Mesenchymal stem cell (in vitro differentiated cells and primary cell): ENCODE results near the gene ANKRD55.

ENCODE experiments used
- DNase-seq: peaks from one replicate; pipeline ENCODE4 v3.0.0-alpha.2; 2013
- H2AFZ ChIP-seq: one replicate; pipeline ENCODE4 v1.6.1; 2013; ENCODE audit warnings: low read depth, mild to moderate bottlenecking, control low read depth, inconsistent platforms, low read length, moderate library complexity
- H2AK5ac ChIP-seq: 2 replicates; pipeline ENCODE4 v1.6.1; 2013; ENCODE audit warnings: low read length, moderate library complexity, mild to moderate bottlenecking, inconsistent platforms; ENCODE audit not compliant: severe bottlenecking
- H2BK120ac ChIP-seq: one replicate; pipeline ENCODE4 v1.6.1; 2013; ENCODE audit warnings: low read depth, mild to moderate bottlenecking, inconsistent platforms, low read length, moderate library complexity
- H2BK12ac ChIP-seq, 2 experiments: one replicate each; pipeline ENCODE4 v1.6.1; 2013; ENCODE audit warnings: inconsistent platforms in 2 of 2, low read length in 2 of 2, mild to moderate bottlenecking in 2 of 2, moderate library complexity in 2 of 2, control low read depth in 1 of 2
- H2BK15ac ChIP-seq: one replicate; pipeline ENCODE4 v1.6.1; 2013; ENCODE audit warnings: mild to moderate bottlenecking, low read depth, inconsistent platforms; ENCODE audit not compliant: poor library complexity, severe bottlenecking
- H2BK5ac ChIP-seq: 2 replicates; pipeline ENCODE4 v1.6.1; 2013; ENCODE audit warnings: low read depth, mild to moderate bottlenecking, low read length, control low read depth, inconsistent platforms; ENCODE audit not compliant: poor library complexity, severe bottlenecking
- H3K14ac ChIP-seq, 2 experiments: one replicate each; pipeline ENCODE4 v1.6.1; 2013; ENCODE audit warnings: inconsistent platforms in 2 of 2, low read length in 2 of 2, control low read depth in 1 of 2, mild to moderate bottlenecking in 1 of 2, moderate library complexity in 1 of 2
- H3K18ac ChIP-seq, 2 experiments: one replicate each; pipeline ENCODE4 v1.6.1; 2013; ENCODE audit warnings: inconsistent platforms in 2 of 2, low read length in 2 of 2, control low read depth in 1 of 2, low read depth in 1 of 2, mild to moderate bottlenecking in 1 of 2
- H3K23ac ChIP-seq, 2 experiments: one replicate each; pipeline ENCODE4 v1.6.1; 2013; ENCODE audit warnings: inconsistent platforms in 2 of 2, low read length in 2 of 2, mild to moderate bottlenecking in 2 of 2, moderate library complexity in 2 of 2, control low read depth in 1 of 2
- H3K27ac ChIP-seq: 2 replicates; pipeline ENCODE4 v1.5.1; 2013; ENCODE audit warnings: mild to moderate bottlenecking, moderate library complexity, low read length, control low read depth, inconsistent platforms; ENCODE audit not compliant: poor library complexity, severe bottlenecking
- H3K27me3 ChIP-seq, 2 experiments: 2 replicates each; pipeline versions ENCODE4 v1.6.1 to v1.7.0; 2013; ENCODE audit warnings: low read length in 2 of 2, mild to moderate bottlenecking in 2 of 2, moderate library complexity in 2 of 2, control low read depth in 1 of 2, inconsistent platforms in 1 of 2; ENCODE audit not compliant: control insufficient read depth in 1 of 2, insufficient read depth in 1 of 2
- H3K36me3 ChIP-seq, 2 experiments: 2 replicates each; pipeline versions ENCODE4 v1.6.1 to v1.7.0; 2013; ENCODE audit warnings: low read length in 2 of 2, control low read depth in 1 of 2, inconsistent platforms in 1 of 2, low read depth in 1 of 2, mild to moderate bottlenecking in 1 of 2; ENCODE audit not compliant: insufficient read depth in 2 of 2, control insufficient read depth in 1 of 2
- H3K4ac ChIP-seq, 2 experiments: one replicate each; pipeline ENCODE4 v1.6.1; 2013; ENCODE audit warnings: inconsistent platforms in 2 of 2, low read length in 2 of 2, mild to moderate bottlenecking in 2 of 2, moderate library complexity in 2 of 2, control low read depth in 1 of 2, low read depth in 1 of 2
- H3K4me1 ChIP-seq: 2 replicates; pipeline ENCODE4 v1.6.1; 2013; ENCODE audit warnings: low read depth, low read length, control low read depth; ENCODE audit not compliant: control insufficient read depth, insufficient read depth
- H3K4me2 ChIP-seq: 2 replicates; pipeline ENCODE4 v1.6.1; 2013; ENCODE audit warnings: low read length, mild to moderate bottlenecking, inconsistent platforms; ENCODE audit not compliant: poor library complexity, severe bottlenecking
- H3K4me3 ChIP-seq, 2 experiments: 2 replicates each; pipeline versions ENCODE4 v1.5.1 to v1.7.0; 2013; ENCODE audit warnings: low read length in 2 of 2, mild to moderate bottlenecking in 2 of 2, control low read depth in 1 of 2, low read depth in 1 of 2; ENCODE audit not compliant: insufficient read depth in 1 of 2
- H3K79me1 ChIP-seq: replicated peaks from 2 replicates; pipeline ENCODE4 v1.6.1; 2013; ENCODE audit warnings: mild to moderate bottlenecking, control low read depth, low read length, inconsistent platforms; ENCODE audit not compliant: poor library complexity, severe bottlenecking
- H3K9ac ChIP-seq: 2 replicates; pipeline ENCODE4 v1.7.0; 2013; ENCODE audit warnings: mild to moderate bottlenecking, low read length, moderate library complexity
- H3K9me3 ChIP-seq: 2 replicates; pipeline ENCODE4 v1.7.0; 2013; ENCODE audit warnings: mild to moderate bottlenecking, low read length; ENCODE audit not compliant: control insufficient read depth
- H4K8ac ChIP-seq: one replicate; pipeline ENCODE4 v1.6.1; 2013; ENCODE audit warnings: inconsistent platforms, mild to moderate bottlenecking, low read length, moderate library complexity
- H4K91ac ChIP-seq: one replicate; pipeline ENCODE4 v1.6.1; 2013; ENCODE audit warnings: mild to moderate bottlenecking, low read length, inconsistent platforms
- WGBS: methylation state at CpG from one replicate; pipeline ENCODE4 v1.1.7; 2013; ENCODE audit warnings: mixed read lengths; 5-methylcytosine and 5-hydroxymethylcytosine counted together

ANKRD55 gene

GRCh38 chr5:56279291-56279690 is 46.2 kb upstream of the ANKRD55 start:
- Histone ChIP-seq H3K9ac (no peak overlapping the region), H2AK5ac (peak overlapping the region; percentile 99), H3K27me3 (no peaks in the 10 kb centered on the region), H2BK5ac (peak overlapping the region; percentile 91), H3K14ac (peak overlapping the region in 1 of 2 experiments; percentile 66), H3K4me2 (no peak overlapping the region), H3K9me3 (no peaks in the 10 kb centered on the region), H2AFZ (no peak overlapping the region), H4K8ac (peak overlapping the region; percentile 41), H3K18ac (peak overlapping the region; percentile 90 to 97), H3K4me1 (peaks cover 19% of the 10 kb centered on the region), H3K27ac (peak overlapping the region; percentile 98), H2BK15ac (no peak overlapping the region), H4K91ac (peak overlapping the region; percentile 98), H3K23ac (peak overlapping the region in 1 of 2 experiments; percentile 75), H3K79me1 (no peaks in the 10 kb centered on the region), H3K36me3 (no peaks in the 10 kb centered on the region), H3K4me3 (no peak overlapping the region), H3K4ac (peak overlapping the region; percentile 96 to 98), H2BK12ac (peak overlapping the region; percentile 96 to 100), H2BK120ac (peak overlapping the region; percentile 93)
- peak; percentile 37 for DNase-seq
- 44% methylated on average over 6 of the region's 6 CpGs for WGBS

- H3K27ac ChIP-seq, result peak overlapping the region; percentile 98
- H3K36me3 ChIP-seq, result no peaks in the 10 kb centered on the region
- H3K9ac ChIP-seq, result no peak overlapping the region
- no peak overlapping the region for H2AFZ ChIP-seq
- peak; percentile 92 for DNase-seq
- no peak overlapping the region for H4K8ac ChIP-seq
- H2BK12ac ChIP-seq, result peak overlapping the region; percentile 69 to 96
- no peak overlapping the region for H3K4me2 ChIP-seq
- H3K27me3 ChIP-seq, result no peaks in the 10 kb centered on the region
- peak overlapping the region; percentile 84 for H4K91ac ChIP-seq
- no peaks in the 10 kb centered on the region for H3K79me1 ChIP-seq
- peaks cover 21% of the 10 kb centered on the region for H3K4me1 ChIP-seq
- under 1% methylated on average over 7 of the region's 7 CpGs for WGBS
- peak overlapping the region; percentile 60 to 83 for H3K4ac ChIP-seq
- H3K4me3 ChIP-seq, result no peak overlapping the region
- H3K23ac ChIP-seq, result no peak overlapping the region
- H3K14ac ChIP-seq, result no peak overlapping the region
- no peaks in the 10 kb centered on the region for H3K9me3 ChIP-seq
- no peak overlapping the region for H2BK15ac ChIP-seq
- peak overlapping the region; percentile 93 for H2BK120ac ChIP-seq
- peak overlapping the region; percentile 98 for H2BK5ac ChIP-seq
- H3K18ac ChIP-seq, result peak overlapping the region; percentile 87 to 97
- no peak overlapping the region for H2AK5ac ChIP-seq
Observed at GRCh38 chr5:56278335-56278753, 45.2 kb upstream of the ANKRD55 start.

- 100% methylated on average over 2 of the region's 2 CpGs for WGBS
- H3K9ac ChIP-seq, result no peak overlapping the region
Observed at GRCh38 chr5:56277573-56277972, 44.4 kb upstream of the ANKRD55 start.

GRCh38 chr5:56273376-56273955 is 40.3 kb upstream of the ANKRD55 start:
- no peak overlapping the region for H3K14ac ChIP-seq
- H2BK120ac ChIP-seq, result peak overlapping the region; percentile 81
- no peak for DNase-seq
- no peaks in the 10 kb centered on the region for H3K27me3 ChIP-seq
- H3K27ac ChIP-seq, result no peak overlapping the region
- H3K79me1 ChIP-seq, result no peaks in the 10 kb centered on the region
- no peak overlapping the region for H3K4me2 ChIP-seq
- H2BK12ac ChIP-seq, result peak overlapping the region; percentile 83 to 97
- peak overlapping the region; percentile 25 to 90 for H3K4ac ChIP-seq
- no peak overlapping the region for H3K23ac ChIP-seq
- H3K4me3 ChIP-seq, result no peak overlapping the region
- peak overlapping the region; percentile 86 to 91 for H3K18ac ChIP-seq
- no peaks in the 10 kb centered on the region for H3K9me3 ChIP-seq
- H3K4me1 ChIP-seq, result peaks cover 10% of the 10 kb centered on the region
- peak overlapping the region; percentile 72 for H4K91ac ChIP-seq
- no peak overlapping the region for H2BK5ac ChIP-seq
- WGBS, result 100% methylated on average over 2 of the region's 4 CpGs
- H2AK5ac ChIP-seq, result peak overlapping the region; percentile 96
- no peak overlapping the region for H4K8ac ChIP-seq
- no peak overlapping the region for H2AFZ ChIP-seq
- H3K9ac ChIP-seq, result no peak overlapping the region
- H3K36me3 ChIP-seq, result no peaks in the 10 kb centered on the region
- peak overlapping the region; percentile 68 for H2BK15ac ChIP-seq

More at GRCh38 chr5:56277573-56277972, 44.4 kb upstream of the ANKRD55 start:
- DNase-seq, result no peak
- H2BK12ac ChIP-seq, result peak overlapping the region; percentile 96 to 100
- H3K36me3 ChIP-seq, result no peaks in the 10 kb centered on the region
- H2BK5ac ChIP-seq, result peak overlapping the region; percentile 99
- no peak overlapping the region for H3K4me3 ChIP-seq
- peak overlapping the region; percentile 83 for H4K91ac ChIP-seq
- no peaks in the 10 kb centered on the region for H3K27me3 ChIP-seq
- H3K9me3 ChIP-seq, result no peaks in the 10 kb centered on the region
- H2BK120ac ChIP-seq, result peak overlapping the region; percentile 71
- H2AFZ ChIP-seq, result no peak overlapping the region
- peak overlapping the region in 1 of 2 experiments; percentile 78 for H3K23ac ChIP-seq
- no peaks in the 10 kb centered on the region for H3K79me1 ChIP-seq
- peak overlapping the region; percentile 78 for H4K8ac ChIP-seq
- peak overlapping the region in 1 of 2 experiments; percentile 85 for H3K14ac ChIP-seq
- H2BK15ac ChIP-seq, result no peak overlapping the region
- peaks cover 19% of the 10 kb centered on the region for H3K4me1 ChIP-seq
- no peak overlapping the region for H3K4me2 ChIP-seq
- H3K4ac ChIP-seq, result peak overlapping the region; percentile 55 to 96
- H2AK5ac ChIP-seq, result peak overlapping the region; percentile 99
- H3K27ac ChIP-seq, result peak overlapping the region; percentile 98
- peak overlapping the region; percentile 23 to 95 for H3K18ac ChIP-seq
